NCI-H446 treated with DMSO at 0.1 percent for 48 hours (cell line): ENCODE results near the gene IRAK2.
A peak's percentile ranks its signal among the peaks of the same experiment; 100 is the strongest.

Experiments used
- DNase-seq: peaks from one replicate; lab custom pipeline; 2025; lab: John Stamatoyannopoulos, UW

IRAK2 gene

DNA sequence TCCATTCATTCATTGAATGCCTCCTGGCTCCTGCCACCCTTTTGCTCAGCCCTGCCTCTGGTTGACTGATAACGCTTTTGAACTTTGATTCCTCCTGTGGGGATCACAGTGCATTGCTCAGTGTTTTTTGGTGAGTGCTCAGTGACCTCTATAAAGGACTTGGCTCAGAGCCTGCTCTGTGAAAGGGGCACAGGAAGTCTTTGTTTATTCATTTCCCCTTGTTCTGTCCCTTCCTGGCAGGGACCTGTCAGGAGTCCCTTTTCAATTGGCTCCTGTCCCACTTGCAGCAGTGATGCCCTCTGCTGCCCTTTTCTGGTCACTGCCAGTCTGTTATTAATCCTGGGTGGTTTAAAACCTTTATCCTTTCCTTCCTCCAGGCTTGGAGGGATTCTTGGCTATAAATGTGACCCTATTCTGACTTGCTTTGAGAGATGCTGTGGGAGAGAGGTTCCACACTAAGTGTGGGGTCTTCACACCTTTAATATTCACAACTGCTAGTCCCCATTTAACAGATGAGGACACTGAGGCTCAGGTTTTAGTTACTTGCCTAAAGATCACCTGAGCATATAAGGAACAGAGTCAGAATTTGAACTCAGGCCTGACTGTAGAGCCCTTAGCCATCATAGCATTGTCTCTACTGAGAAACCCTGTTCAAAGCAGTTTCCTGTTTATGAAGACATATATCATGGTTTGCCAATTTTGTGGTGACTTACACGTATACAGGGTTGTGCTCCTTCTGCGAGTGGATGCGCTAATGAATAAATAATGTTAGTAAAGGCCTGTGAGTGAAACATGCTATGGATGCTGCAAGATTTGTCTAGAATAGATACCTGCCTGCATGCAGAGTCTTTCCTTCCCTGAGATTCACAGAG is 60.3 kb downstream of the IRAK2 start:
- DNase-seq, result peak; percentile 17

DNA sequence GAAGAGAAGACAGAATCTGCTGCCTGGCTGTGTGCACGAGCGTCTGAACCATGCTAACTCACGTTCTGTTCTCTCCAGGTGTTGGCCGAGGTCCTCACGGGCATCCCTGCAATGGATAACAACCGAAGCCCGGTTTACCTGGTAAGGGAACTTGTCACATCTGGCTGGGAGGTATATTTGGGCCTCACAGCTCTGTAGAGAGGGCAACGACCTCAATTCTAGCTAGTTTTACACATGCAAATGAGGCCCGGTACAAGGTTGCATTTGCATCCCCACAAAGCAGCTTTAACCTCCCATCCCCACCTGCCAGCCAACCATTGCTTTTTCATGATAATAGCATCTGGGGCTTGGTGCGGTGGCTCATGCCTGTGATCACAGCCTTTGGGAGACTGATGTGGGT is 61.6 kb downstream of the IRAK2 start:
- DNase-seq, result no peak

- no peak for DNase-seq
These were observed 63.7 kb downstream of the IRAK2 start for GRCh38 chr3:10228248-10228950.

GRCh38 chr3:10229576-10229975 is 64.9 kb downstream of the IRAK2 start:
- no peak for DNase-seq

DNA sequence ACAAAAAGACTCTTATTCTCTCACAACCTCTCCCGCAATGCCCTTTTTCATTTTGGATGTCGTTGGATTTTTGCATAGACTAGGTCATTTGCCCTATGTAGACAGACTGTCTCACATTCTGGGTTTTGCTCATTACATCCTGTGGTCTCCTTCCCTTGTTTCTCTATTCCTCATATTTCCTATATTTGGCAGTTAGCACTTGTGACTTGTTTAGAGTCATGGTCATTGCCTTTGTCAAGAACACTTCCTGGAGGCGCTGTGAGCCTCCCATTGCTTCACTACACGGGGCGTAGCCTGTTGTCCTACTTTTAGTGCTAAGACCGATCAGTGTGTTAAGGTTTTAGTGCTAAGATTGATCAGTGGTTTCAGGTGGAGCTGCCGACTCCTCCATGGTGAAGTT is 67.4 kb downstream of the IRAK2 start:
- DNase-seq, result no peak

GRCh38 chr3:10233988-10234387 is 69.3 kb downstream of the IRAK2 start:
- DNase-seq, result no peak

DNA sequence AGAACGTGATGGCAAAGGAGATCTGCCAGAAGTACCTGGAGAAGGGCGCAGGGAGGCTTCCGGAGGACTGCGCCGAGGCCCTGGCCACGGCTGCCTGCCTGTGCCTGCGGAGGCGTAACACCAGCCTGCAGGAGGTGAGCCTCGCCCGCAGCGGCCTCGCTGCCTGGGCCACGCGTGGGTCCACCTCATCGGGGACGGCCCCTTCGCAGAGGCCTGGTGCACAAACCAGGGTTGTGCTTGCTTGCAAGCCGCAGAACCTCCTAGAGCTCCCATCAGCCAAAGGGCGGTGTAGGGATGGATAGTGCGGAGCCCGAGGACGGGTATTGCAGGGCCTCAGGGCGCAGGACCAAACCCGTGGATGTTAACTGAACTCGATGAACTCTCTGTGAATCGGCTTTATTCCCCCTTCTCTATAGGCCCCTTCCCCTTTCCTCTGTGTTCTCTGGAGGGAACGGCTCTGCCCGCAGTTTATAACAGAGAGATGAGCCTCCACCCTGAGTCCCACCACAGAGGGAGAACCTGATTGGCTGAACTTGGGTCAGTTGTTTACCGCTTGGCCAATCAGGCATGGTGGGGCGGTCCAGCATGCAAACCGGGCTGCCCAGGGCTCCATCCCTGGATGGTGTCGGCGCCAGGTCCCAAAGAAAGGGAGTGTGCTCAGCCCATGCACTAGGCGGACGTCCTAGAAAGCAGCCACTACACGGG is 70.0 kb downstream of the IRAK2 start:
- DNase-seq, result no peak

- no peak for DNase-seq
These were observed 70.8 kb downstream of the IRAK2 start for GRCh38 chr3:10235551-10235950.

- no peak for DNase-seq
These were observed 73.8 kb downstream of the IRAK2 start for GRCh38 chr3:10238345-10239183.

DNA sequence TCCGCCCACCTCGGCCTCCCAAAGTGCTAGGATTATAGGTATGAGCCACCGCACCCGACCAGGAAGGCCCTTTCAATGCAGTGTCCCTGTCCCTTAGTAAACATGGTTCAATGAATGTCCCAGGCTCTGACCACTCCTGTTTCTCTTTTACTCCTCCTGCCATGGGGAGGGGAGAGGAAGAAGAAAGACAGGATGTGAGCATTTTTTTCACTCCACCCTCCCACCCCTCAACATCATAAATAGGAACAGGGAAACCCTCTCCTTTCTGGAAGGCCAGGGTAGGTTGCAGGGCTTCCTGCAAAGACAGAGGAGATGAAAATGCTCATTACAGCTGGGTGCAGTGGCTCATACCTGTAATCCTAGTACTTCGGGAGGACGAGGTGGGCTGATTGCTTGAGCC is 76.1 kb downstream of the IRAK2 start:
- DNase-seq, result no peak

DNA sequence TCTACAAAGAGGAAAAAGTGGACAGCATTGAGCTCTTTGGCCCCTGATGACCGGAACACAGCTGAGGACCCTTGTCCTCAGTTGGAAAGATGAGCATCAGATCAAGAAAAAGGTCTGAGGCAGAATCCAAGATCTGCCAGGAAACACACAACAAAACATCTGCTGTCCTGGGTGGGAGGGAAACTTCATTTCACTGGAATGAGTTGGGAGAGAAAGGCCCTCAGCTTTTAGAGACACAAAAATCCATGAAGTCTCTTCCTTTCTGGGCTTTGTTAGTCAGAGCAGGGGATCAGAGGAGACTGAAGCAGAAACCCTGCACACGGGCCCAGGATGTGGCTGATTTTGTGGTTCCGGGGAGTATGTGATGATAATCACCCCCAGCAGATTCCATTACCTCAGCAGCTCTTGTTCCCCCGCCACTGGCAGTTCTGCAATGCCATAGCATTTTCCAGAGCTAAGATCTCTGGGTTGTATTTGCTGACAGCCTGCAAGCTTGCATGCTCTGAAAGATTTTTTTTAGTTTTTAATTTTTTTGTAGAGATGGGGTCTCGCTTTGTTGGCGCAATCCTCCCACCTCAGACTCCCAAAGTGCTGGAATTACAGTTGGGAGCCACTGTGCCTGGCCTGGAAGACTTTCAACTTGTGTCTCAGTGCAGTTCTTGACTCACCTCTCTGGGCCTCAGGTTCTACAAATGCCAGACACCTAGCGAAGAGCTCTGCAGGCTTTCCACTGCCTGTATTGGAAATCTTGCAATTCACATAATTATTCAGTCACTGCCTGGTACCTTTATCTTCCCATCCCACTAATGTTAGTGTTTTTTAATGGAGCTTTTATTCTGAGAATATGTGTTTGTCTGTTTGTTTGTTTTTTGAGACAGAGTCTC is 77.7 kb downstream of the IRAK2 start:
- no peak for DNase-seq

GRCh38 chr3:10244009-10244408 is 79.3 kb downstream of the IRAK2 start:
- DNase-seq, result no peak

DNA sequence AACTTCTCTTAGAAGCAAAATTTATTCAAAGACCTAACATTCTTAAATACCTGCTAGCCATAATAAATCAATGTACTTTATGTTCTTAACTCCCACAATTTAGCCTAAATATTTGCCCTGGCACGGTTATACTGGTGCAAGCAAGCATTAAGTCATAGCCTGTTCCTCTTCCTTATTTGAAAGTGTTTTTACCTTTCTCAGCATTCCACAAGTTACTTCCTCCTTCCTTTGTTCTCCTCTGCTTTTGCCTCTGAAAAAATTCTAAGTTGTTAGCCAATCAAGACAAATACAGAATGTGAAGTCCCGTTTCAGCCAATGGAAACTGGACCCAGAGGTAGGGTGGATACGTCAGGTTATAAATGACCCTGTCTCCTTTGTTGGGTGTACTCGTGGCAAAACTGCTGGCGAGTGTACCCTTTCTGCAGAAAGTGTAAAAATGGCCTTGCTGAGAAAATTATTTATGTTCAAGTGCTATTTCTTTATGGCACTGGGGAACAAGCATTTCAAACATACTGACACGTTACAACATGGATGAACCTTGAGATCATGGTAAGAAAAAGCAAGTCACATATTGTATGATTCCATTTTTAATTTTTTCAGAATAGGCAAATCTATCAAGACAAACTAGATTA is 80.5 kb downstream of the IRAK2 start:
- no peak for DNase-seq

GRCh38 chr3:10247679-10248183 is 83.0 kb downstream of the IRAK2 start:
- no peak for DNase-seq

DNA sequence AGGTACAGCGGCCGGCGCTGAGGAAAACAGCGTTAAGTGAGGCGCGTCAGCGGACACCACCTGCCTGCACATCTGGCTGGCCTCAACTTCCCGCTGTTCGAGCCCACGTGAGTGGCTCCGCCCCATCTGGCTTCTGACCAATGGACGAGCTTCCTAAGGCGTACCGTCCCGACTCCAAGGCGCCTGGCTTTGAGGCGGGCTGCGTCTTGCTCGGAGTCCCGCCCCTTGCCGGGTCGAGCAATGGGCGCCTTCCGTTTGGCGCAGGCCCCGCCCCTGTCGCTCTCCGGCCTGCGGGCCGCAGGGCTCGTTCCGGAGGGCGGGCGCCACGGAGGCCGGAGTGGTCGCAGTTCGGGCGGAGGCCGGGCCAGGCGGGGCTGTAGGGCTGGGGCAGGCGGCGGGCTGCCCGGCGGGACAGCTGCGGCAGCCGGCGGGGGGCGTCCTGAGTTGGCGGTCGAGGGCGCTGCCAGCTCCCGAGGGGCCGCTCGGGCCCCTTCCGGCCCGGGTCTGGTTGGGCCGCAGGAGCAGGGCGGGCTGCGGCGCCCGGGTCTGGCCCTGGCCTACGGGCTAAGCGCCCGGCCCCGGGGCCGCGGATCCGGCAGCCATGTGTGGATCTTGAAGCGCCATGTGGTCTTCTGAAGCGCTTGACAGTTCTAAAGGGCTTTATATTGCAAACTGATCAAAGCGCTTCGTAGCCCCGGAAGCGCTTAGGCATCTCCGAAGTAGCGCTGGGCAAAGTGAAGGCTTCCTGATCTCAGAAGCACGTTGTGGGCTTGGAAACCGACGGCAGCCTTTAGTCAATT is 83.7 kb downstream of the IRAK2 start, which contains the start of gene TATDN2:
Gene TATDN2, plus strand, starts transcription at position 276 of the 800 bp plus-strand sequence. CDS start 742 bp downstream, outside the sequence.
- peak; percentile 66 for DNase-seq

DNA sequence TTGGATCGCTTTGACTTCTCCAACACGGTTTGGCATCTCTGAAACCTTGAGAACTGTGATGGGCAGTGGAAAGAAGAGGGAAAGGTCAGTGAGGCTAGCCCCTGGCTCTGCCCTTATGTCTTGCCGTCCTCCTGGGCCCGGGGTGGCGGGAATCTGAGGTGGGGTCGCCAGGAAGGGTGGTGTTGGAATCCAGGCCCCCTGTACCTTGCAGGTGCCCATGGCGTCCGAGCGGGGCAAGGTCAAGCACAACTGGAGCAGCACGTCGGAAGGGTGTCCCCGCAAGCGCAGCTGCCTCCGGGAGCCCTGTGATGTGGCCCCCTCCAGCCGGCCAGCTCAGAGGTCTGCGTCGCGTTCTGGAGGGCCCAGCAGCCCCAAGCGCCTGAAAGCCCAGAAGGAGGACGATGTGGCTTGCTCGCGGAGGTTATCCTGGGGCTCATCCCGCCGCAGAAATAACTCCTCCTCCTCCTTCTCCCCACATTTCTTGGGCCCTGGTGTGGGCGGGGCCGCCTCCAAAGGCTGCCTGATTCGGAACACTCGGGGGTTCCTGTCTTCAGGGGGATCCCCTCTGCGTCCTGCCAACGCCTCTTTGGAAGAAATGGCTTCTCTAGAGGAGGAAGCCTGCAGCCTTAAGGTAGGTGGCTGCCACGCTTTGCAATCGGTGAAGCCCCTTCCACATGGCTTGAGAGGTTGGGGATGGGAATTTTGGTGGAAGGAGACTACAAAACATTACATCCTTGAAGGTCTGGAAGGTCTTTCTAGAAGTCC is 84.4 kb downstream of the IRAK2 start:
- DNase-seq, result no peak

DNA sequence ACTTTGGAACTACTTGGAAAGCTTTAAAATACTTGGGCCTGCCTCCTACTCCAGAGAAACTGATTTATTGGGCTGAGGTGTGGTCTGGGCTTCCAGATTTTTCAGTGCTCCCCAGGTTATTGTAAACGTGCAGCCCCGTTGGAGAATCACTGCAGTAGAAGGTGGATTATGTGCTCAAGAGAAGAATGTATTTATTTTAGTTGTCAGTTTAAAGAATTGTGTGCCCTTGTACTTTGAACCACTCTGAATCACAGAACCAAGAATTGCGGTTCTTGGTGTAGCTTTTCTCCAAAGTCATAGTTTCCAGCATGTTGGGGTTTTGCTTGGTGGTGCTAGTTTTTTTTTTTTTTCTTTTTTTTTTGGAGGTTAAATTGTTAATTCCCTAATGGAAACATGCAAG is 85.1 kb downstream of the IRAK2 start:
- DNase-seq, result no peak

GRCh38 chr3:10251006-10251405 is 86.3 kb downstream of the IRAK2 start:
- DNase-seq, result no peak
